ENCODE data around the gene SLC4A2.
"Not testable (repeated sequence)": the region's sequence is repeated elsewhere in the genome, so short reads cannot be mapped to it uniquely, and the experiment has no call there.

GRCh38 chr7:151026771-151027727, 32.3 kb upstream of the SLC4A2 start:
- not testable (repeated sequence) for TF ChIP-seq CTCF, POLR2A (IDR thresholded peaks at IDR 0.05)
